H7 (cell line): ENCODE measurements around the gene RAB11FIP2. TPM values are rescaled to one million over a fixed set of nuclear protein-coding genes. Genes with fewer than 3 reads are reported as not detected.

ENCODE experiments used
- DNase-seq: peaks from one replicate; pipeline ENCODE4 v3.0.0; 2012
- H3K27me3 ChIP-seq: 2 replicates; pipeline ENCODE4 v1.6.0; 2011; ENCODE audit warnings: mild to moderate bottlenecking, low read length; ENCODE audit not compliant: control insufficient read depth, insufficient read depth
- H3K36me3 ChIP-seq: replicated peaks from 2 replicates; pipeline ENCODE4 v1.5.1; 2011; ENCODE audit warnings: low read length; ENCODE audit not compliant: control insufficient read depth, insufficient read depth
- H3K4me3 ChIP-seq: 2 replicates; pipeline ENCODE4 v1.5.1; 2011; ENCODE audit warnings: low read depth, mild to moderate bottlenecking, control low read depth, low read length, moderate library complexity; ENCODE audit not compliant: insufficient read depth
- total RNA-seq: library from RNA; depleted of rRNA; stranded (reverse); fragments of >200 nt; shearing (Covaris generic); gene quantifications from 2 replicates; pipeline ENCODE4 v1.2.3, GENCODE V29; 2014

RAB11FIP2 gene
- total RNA-seq, 1 experiment from 2014 or later = 9.6 TPM

- H3K4me3 ChIP-seq = no peak overlapping the region
- no peaks in the 10 kb centered on the region for H3K36me3 ChIP-seq
- no peak for DNase-seq
- no peaks in the 10 kb centered on the region for H3K27me3 ChIP-seq
These were observed 1.4 kb downstream of the RAB11FIP2 start for GRCh38 chr10:118045158-118045836.

GRCh38 chr10:118042827-118043242 lies 3.9 kb downstream of the RAB11FIP2 start:
- Histone ChIP-seq H3K27me3 (no peaks in the 10 kb centered on the region), H3K36me3 (no peaks in the 10 kb centered on the region), H3K4me3 (no peak overlapping the region)
- DNase-seq = no peak

GRCh38 chr10:118042336-118042735 lies 4.4 kb downstream of the RAB11FIP2 start:
- no peaks in the 10 kb centered on the region for H3K36me3 ChIP-seq
- DNase-seq = no peak
- H3K4me3 ChIP-seq = no peak overlapping the region
- H3K27me3 ChIP-seq = no peaks in the 10 kb centered on the region

GRCh38 chr10:118041316-118041715 lies 5.4 kb downstream of the RAB11FIP2 start:
- Histone ChIP-seq H3K4me3 (no peak overlapping the region), H3K36me3 (no peaks in the 10 kb centered on the region), H3K27me3 (no peaks in the 10 kb centered on the region)
- DNase-seq = no peak

GRCh38 chr10:118036281-118036875 lies 10.4 kb downstream of the RAB11FIP2 start:
- DNase-seq = no peak
- no peak overlapping the region for H3K4me3 ChIP-seq
- H3K27me3 ChIP-seq = no peaks in the 10 kb centered on the region
- H3K36me3 ChIP-seq = no peaks in the 10 kb centered on the region

GRCh38 chr10:118035354-118036005 lies 11.3 kb downstream of the RAB11FIP2 start:
- DNase-seq = no peak
- Histone ChIP-seq H3K4me3 (no peak overlapping the region), H3K36me3 (no peaks in the 10 kb centered on the region), H3K27me3 (no peaks in the 10 kb centered on the region)

- no peaks in the 10 kb centered on the region for H3K36me3 ChIP-seq
- no peak overlapping the region for H3K4me3 ChIP-seq
- H3K27me3 ChIP-seq = no peaks in the 10 kb centered on the region
- DNase-seq = no peak
These were observed 11.9 kb downstream of the RAB11FIP2 start for GRCh38 chr10:118034791-118035261.

GRCh38 chr10:118033905-118034304 lies 12.8 kb downstream of the RAB11FIP2 start:
- DNase-seq = no peak
- Histone ChIP-seq H3K27me3 (no peaks in the 10 kb centered on the region), H3K36me3 (no peaks in the 10 kb centered on the region), H3K4me3 (no peak overlapping the region)

GRCh38 chr10:118032564-118032963 lies 14.2 kb downstream of the RAB11FIP2 start:
- DNase-seq = no peak
- H3K36me3 ChIP-seq = no peaks in the 10 kb centered on the region
- H3K27me3 ChIP-seq = no peaks in the 10 kb centered on the region
- no peak overlapping the region for H3K4me3 ChIP-seq

GRCh38 chr10:118031351-118032075 lies 15.2 kb downstream of the RAB11FIP2 start:
- DNase-seq = no peak
- H3K36me3 ChIP-seq = no peaks in the 10 kb centered on the region
- no peaks in the 10 kb centered on the region for H3K27me3 ChIP-seq
- no peak overlapping the region for H3K4me3 ChIP-seq

- Histone ChIP-seq H3K27me3 (no peaks in the 10 kb centered on the region), H3K36me3 (no peaks in the 10 kb centered on the region), H3K4me3 (no peak overlapping the region)
- no peak for DNase-seq
These were observed 18.1 kb downstream of the RAB11FIP2 start for GRCh38 chr10:118028619-118029018.

- no peaks in the 10 kb centered on the region for H3K27me3 ChIP-seq
- DNase-seq = no peak
- H3K4me3 ChIP-seq = no peak overlapping the region
- H3K36me3 ChIP-seq = no peaks in the 10 kb centered on the region
These were observed 19.3 kb downstream of the RAB11FIP2 start for GRCh38 chr10:118027397-118027796.

GRCh38 chr10:118026936-118027335 lies 19.8 kb downstream of the RAB11FIP2 start:
- DNase-seq = no peak
- no peaks in the 10 kb centered on the region for H3K27me3 ChIP-seq
- no peak overlapping the region for H3K4me3 ChIP-seq
- H3K36me3 ChIP-seq = no peaks in the 10 kb centered on the region

GRCh38 chr10:118020365-118020764 lies 26.4 kb downstream of the RAB11FIP2 start:
- Histone ChIP-seq H3K4me3 (no peak overlapping the region), H3K27me3 (no peaks in the 10 kb centered on the region), H3K36me3 (no peaks in the 10 kb centered on the region)
- DNase-seq = peak; percentile 54
